Measurements from ENCODE around the gene DGUOK.
"Not testable (repeated sequence)": the region's sequence is repeated elsewhere in the genome, so short reads cannot be mapped to it uniquely, and the experiment has no call there.

The DGUOK gene

DNA sequence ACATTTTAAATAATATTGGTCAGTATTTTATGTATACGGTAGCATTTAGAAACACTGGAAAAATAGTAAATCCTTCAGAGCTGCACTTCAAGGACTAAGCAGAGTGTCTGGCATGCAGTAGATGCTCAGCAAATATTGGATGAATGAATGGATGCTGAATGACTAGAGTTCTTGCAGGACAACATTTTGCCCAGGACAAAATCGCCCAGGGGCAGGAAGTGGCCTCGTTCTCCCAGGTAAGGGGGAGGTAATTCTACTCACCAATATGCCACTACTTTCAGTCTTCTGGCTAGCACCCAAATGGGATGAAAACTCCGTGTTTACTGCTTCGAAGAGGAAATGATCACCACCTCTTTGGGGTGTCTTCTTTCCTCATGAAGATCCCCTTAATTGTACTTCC is 4.0 kb upstream of the DGUOK start:
- no peak for DNase-seq

DNA sequence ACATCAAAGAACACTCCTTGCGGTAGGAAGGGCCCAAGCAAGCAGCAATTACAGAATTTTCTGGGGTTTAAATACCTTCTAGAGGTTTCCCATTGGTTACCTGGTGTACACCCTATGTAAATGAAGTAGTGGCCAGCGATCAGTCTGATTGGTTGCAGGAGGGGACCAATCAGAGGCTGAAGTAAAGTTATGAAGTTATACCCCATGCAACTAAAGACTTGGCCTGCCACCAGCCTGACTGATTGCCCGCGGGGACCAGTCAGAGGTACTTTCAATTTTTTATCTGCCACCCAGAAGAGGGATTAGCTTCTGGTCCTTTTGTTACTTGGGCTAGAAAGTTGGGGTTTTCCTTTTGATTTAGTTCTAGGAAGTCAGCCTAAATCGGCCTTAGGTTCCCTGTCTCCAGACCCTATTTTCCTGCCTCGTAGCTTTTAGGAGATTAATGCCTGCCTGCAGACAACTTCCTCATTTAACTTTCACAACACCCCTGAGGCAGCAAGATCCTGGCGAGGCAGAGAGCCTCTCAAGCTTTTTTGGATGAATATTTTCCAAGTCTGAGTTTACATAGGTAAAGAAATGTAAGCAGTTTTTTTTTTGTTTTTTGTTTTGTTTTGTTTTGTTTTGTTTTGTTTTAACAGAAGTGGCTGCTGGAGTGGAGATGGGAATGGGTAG is 1.5 kb upstream of the DGUOK start:
- DNase-seq, result no peak

DNA sequence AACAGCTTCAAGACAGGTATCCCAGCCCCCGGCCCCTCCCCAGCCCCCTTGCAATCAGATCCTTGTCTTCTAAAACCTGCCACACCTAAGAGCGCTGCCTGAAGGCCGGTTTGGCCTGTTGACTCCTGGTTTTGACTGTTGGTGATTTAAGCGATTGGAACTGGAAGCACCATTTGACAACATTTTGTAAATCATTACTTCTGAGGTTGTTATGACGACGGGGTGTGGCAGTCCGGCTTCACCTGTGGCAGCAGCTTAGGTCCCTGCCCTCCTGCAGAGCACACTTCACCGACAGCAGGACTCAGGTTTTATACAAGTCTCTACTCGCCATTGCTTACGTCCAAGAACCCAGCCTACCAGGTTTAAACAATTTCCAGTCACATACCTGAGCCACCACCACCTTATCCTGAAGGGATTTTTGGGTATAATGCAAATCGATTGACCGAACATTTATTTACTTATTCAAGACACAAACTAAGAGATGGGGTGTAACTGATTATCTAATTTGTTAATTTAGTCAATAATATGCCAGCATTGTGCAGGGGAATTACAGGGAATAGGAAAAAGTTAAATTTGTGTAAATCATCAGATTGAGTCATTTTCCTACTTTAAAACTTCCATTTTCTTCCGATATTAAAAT is 707 bp upstream of the DGUOK start:
- no peak for DNase-seq

DNA sequence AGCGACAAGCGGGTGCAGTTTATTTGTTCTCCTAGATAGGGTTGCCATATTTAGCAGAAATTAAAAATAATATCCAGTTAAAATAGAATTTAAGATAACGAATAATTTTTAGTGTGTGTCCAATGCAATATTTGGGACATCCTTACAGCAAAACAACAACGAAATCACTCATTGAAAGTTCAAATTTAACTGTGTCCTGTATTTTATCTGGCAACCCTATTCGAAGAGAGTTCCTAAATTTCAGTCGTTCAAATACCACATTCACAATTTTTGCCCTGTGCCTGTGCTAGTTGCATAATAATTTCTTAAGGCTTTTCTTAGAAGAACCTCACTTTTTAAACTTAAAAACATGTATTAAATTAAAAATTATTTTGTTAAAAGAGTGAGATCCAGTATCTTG is 664 bp downstream of the DGUOK start:
- DNase-seq, result no peak

DNA sequence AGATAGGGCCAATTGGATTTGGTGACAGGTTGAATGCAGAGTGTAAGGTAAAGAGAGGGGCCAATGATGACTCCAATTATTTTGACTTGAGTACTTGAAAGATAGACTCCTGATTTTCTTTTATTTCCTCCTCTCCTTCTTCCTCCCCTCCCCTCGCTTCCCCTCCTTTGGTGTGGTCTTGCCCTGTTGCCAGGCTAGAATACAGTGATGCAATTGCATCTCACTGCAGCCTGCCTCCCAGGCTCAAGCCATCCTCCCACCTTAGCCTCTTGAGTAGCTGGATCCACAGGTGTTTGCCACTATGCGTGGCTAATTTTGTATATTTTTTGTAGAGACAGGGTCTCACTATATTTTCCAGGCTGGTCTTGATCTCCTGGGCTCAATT is 2.3 kb downstream of the DGUOK start:
- DNase-seq, result no peak

DNA sequence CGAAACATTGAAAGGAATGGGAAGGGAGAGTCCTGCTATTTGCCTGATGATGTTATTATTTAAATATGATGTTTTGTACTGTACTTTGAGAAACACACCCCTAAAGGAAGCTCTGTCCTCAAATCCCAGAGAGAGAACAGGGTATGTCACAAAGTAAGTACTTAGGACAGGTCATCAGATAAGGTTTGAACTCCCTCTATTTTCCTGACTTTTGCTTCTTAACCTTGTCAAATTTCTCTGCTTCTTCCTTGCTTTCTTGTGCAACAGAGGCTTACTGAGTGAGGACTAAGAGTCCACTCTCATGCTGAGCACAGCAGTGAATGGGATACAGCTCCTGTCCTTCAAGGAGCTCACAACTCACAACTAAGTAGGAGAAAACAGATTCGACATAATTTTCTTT is 3.7 kb downstream of the DGUOK start:
- no peak for DNase-seq

DNA sequence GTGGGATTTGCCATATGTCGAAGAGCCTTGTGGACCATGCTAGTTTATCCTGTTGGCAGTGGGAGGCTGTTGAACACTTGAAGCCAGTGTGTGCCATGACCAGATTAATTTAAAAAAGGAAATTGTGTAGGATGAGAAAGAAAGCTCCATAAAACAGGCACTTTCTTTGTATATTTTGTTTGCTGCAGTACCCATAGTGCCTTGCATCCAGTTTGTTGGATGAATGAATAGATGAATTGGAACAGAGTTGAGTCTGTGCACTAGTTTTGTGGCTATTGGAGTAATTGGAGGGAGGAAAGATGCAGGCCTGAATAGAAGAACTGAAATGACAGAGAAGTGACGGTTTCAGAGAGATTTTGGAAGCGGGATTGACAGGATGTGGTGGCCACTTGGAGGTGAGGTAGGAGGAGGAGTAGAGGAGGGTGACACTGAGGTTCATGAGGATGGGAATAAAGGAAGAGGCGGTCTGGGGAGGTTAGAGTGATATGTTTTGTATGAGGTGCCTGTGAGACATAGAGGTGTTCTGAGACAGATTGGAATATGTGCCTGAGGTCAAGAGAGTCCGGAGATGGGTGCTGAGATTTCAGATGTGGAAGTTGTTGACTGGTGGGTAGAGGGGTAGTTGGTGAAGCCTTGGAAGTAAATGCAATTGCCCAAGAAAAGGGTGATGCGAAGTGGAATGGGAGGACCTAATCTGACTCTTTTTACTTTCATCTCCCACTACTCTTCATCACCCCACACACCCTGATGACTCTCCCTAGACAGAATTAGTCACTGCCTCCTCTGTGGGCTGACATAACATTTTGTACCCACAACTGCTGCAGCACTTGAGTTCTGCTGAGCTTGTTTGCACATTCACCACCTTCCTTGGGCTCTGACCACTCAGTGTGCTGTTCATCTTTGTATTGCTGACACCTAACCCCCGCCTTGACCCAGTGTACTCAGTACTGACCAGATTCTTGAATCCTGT is 5.1 kb downstream of the DGUOK start:
- no peak for DNase-seq

DNA sequence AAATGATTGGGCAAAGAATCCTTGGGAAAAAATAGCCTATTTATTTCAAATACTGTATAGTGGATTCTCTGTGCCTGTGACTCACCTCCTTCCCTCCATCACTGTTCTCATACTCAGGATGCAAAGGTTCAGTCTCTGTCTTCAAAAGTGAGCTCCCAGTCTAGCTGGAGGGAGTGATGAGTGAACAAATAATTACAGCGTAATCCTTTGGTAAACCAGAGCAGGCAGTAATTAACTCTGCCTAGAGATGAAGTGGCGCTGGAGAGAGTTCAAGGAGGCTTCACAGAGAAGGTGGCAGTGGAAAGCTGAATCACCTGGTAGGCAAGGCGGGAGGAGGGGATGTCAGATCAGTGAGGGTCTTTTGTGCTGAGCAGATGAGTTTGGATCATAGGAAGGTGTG is 6.5 kb downstream of the DGUOK start:
- no peak for DNase-seq

DNA sequence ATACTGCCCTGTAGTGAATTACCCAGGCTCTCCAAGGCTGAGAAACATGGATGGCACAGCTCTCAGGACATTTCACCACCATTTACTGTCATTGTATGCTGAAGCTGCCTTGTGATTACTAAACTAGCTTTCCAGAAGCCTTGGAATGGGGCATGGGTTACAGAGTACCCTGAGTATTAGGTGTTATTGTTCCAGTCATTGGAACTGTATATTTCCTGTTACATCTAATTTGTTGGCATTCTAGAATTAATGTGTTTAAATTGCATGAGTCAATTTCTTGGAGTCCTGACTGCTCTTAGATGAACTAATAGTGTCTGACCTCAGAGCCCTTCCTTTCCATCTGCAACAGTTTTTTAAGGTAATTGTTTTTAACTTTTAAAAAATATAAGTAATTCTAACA is 9.0 kb downstream of the DGUOK start:
- DNase-seq, result no peak

DNA sequence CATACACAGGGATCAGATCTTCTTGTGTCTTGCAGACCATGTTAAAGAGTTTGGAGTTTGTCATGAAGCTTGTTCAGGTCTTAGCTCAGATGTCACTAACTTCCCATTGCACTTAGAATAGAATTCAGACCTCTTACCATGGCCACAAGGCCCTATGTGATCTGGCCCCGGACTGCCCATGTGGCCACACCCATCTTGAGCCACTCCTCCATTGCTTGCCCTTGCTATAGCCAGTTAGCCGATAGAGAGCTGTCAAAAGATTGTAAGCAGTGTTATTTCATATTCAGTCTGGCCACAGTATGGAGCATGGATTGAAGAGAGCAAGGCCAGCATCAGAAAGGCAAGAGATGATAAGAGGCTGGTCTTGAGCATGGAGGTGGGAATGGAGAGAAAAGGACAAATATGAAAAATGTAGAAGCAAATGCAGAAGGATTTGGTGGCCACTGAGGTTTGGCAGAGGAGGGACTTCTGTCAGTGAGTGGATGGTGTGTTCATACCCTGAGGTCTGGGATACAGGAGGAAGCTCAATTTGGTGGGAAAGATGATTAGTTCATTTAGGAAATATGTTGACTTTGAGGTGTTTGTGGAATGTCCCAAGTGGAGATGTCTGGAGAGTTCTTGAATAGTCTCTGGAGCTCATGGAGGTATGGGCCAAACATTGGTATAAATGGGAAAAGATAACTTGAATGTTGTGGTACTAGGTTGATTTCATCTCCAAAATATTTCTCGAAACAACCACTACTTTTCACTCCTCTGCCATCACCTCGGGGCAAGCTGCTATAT is 10.6 kb downstream of the DGUOK start:
- no peak for DNase-seq

DNA sequence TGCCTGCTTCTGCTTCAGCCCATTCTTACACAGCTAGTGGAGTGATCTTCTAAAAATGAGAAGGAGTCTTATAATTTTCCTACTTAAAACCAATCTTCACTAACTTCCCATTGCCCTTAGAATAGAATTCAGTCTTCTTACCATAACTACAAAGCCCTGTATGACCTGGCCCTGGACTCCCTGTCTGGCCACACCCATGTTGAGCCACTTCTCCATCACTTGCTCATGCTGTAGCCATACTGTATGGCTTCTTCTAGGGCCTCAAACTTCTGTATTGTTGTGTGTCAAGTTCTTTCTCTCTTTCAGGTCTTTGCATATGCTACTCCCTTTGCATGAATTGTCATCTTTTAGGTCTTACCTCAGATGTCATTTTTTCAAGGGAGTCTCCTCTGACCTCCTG is 11.2 kb downstream of the DGUOK start:
- DNase-seq, result no peak

DNA sequence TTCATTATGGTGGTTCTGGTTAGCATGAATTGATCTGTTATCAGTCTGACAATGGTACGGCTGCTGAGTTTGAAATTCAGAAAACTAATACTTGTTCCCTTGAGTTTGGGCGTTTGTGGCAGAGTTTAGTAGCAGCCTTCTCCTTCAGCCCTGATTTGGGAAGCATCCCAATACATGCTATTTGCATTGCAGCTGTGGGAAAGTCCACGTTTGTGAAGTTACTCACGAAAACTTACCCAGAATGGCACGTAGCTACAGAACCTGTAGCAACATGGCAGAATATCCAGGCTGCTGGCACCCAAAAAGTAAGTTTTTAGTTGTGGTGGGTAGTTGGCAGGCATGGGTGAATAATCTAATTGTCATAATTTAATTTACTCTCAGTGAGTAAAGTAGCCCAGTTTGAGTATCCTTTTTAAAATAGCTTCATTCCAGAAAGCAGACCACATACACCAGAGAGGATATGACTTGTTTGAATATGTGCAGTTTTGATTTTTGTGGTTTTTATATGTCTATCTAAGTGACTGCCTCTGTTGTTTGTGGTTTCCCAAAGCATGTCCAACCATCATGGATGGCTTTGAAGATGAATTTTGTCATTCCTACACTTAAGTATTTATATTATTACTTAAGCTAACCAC is 12.2 kb downstream of the DGUOK start:
- DNase-seq, result no peak

DNA sequence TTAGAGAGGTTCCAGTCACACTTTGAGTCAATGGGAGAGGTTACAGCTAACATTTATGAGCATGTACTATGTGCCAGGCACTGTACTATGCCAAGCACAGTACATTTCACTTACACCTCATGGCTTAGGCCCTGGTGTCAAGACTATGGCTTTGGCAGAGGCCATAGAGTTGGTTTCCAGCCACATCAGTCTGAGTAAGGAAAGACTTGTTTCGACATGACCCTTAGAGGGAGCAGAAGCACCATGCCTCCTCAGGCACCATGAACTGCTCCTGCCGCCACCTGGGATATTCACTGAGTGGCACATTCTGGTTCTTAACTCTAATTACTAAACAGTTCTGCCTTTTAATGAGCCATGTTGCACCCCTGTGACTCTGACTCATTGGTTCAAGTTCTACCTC is 12.7 kb downstream of the DGUOK start:
- DNase-seq, result peak; percentile 32

DNA sequence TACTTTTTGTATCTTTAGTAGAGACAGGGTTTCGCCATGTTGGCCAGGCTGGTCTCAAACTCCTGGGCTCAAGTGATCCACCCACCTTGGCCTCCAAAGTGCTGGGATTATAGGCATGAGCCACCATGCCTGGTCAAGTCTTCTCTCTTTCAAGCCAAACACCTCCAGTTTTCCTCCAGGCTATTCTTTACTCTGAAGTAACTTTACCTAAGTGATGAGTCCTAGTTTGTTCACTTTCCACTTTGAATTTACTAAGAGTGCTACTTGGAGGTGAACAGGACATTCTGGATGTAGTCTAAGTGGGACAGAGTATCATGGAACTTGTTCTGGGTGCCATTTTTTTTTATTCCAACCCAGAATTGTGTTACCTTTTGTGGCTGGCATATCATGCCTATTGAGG is 13.4 kb downstream of the DGUOK start:
- DNase-seq, result not testable (repeated sequence)

DNA sequence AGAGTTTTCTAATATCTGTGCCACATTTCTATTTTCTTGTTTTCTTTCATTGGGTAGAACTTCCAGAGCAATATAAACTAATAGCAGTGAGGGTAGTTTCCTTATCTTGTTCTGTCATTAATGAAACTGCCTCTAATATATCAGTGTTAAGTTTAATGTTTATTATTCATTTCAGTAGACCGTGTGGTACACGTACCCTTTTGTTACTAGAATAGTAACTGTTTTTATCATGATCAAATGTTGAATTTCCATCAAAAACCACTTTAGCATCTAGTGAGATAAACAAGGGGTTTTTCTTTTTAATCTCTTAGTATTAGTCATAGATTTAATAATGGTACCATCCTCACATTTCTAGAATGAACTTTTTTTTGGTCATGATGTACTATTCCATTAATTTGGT is 16.0 kb downstream of the DGUOK start:
- DNase-seq, result no peak

DNA sequence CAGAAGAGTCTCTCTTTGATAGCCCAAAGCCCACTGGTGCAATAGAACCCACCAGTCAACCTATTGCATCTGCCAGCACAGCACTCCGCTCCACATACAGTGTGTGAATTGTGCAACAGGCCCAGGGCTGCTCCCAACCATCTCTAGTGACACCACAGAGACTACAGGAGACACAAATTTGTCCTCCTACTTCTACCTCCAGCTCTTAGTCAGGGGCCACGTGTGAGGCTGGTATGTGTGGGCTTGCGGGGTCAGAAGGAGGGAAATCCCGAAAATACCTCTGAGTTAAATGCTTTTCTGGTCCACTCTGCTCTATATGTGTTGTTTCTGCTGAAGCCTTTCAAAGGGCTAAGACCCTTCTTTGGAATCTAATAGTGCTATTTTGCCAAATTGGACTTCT is 18.0 kb downstream of the DGUOK start:
- DNase-seq, result no peak

DNA sequence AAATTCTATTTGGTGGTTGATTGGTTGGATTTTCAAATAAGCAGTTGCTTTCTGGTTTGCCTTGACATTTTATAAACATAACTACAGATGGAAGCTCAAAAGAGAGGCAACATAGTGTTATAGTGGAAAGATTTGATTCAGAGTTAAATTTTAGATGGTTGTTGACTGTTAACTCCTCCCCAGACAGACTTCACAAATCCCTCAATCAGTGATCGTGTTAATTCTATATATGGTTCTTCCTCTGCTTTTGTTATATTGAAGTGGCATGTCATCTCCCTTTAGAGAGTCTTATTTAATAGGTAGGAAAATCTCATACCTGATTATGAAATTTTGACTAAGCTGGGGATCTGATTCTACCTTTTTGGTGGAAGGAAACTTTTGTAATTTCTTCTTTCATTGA is 19.5 kb downstream of the DGUOK start:
- DNase-seq, result no peak

DNA sequence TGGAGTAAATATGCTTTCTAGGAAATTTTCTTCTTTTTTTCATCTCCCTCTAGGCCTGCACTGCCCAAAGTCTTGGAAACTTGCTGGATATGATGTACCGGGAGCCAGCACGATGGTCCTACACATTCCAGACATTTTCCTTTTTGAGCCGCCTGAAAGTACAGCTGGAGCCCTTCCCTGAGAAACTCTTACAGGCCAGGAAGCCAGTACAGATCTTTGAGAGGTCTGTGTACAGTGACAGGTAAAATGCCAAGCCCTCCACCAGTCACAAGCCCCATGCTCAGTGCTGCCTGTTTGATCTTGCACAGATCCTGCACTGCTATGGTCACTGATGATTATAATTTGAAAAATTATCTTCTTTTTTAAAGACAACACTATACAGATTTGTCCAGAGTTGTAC is 20.0 kb downstream of the DGUOK start:
- DNase-seq, result no peak

DNA sequence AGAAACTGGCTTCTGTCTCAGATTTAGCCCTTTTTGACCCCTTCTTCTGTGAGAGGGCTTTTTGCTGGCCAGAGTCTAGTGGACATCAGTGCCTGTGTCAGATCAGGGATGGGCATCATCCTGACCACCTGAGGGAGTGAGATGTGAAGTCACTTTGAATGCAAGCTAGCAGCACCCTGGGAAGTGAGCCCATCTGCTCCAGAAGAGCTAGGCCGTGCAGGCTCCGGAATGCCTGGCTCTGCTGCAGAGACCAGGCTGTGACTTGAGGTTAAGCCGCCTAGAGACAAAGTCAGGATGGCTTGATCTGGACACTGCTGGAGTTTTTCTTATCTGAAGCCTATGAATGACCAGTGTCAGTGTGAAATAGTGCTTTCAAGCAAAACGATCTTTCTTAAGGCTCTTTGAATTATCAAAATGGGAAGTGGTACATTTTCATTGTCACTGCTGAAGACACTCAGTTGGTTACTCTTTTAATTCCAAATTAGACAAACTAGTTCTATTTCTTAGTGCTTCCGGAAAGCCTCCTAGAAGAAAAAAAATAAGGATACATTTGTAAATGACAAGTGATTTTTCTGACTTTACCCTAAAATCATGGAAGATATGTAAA is 20.8 kb downstream of the DGUOK start:
- DNase-seq, result no peak

DNA sequence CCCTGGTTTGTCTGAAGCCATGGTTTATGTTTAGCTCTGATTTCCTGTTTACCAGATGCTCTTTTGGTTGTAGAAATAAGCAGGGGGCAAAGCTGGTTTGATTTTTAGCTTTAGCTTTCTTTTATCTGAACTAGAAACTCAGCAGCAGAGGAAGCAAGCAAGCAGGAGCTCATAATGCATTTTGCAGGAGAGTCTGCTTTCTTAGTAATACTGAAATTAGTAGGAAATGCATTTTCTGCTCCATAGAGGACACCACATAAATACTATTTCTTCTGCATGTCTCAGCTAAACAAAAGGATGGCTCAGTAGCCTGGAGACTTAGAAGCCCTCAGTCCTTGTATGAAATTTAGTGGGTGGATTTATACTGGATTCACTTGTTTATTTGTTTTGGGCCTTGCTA is 23.1 kb downstream of the DGUOK start:
- DNase-seq, result no peak

DNA sequence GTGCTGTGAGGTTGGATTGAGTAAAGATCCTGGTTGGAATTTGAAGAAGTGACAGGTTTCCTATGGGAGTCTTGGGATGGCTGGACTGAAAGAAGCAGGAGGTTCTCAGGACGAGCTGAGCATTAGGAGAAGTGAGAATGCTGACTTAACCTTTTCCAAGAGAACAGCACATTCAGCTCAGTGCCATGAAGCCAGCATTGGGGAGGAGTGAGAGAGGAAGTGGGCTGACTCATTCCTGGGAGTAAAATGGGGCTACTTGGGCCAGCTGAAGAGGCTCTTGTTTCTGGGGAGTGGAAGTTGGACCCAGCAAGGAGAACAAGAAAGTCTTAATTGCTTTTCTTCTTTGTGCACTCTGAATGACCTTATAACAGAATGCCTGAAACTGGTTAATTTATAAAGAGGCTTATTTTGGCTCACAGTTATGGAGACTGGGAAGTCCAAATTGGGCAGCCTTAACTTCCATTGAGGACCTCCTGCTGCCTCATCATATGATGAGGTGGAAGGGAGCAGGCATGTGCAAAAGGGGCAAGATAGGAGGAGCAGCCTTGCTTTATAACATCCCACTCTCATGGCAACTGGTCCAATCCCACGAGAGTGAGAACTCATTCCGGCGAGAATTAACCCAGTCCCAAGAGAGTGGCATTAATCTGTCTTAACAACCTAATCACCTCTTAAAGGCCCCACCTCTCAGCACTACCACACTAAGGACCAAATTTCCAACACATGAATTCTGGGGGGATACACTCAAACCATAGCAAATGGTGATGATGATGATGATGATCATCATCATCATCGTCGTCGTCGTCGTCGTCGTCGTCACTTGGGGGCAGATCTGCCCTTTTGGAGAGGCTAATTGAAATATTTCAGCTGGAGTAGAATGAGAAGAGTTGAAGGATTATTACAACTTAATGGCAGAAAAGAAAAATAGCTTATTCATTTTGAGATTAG is 26.1 kb downstream of the DGUOK start:
- DNase-seq, result no peak

All from GDM1 (cell line).